HEK293 (cell line): ENCODE data around the gene TMEM208.

Source experiments
- CTCF ChIA-PET: fragments of 350-600 bp; formaldehyde crosslinking; extraction: SDS; loops from one replicate; lab custom pipeline; 2021; ENCODE audit warnings: antibody characterized with exemption; lab: Yijun Ruan, JAX
- POLR2A ChIA-PET: fragments of 300-600 bp; formaldehyde crosslinking; extraction: SDS; loops from one replicate; lab custom pipeline; 2020; ENCODE audit warnings: antibody characterized with exemption, inconsistent platforms; lab: Yijun Ruan, JAX
- H3K27ac ChIP-seq: fragments of 200-500 bp; sonication (Bioruptor generic); 2 replicates; pipeline ENCODE4 v1.5.1; 2014; ENCODE audit warnings: low read depth, low read length, control low read depth, inconsistent platforms; ENCODE audit errors: extremely low read depth
- H3K36me3 ChIP-seq, 2 experiments: fragments of 200-500 bp in 1 of 2; sonication (Bioruptor generic) in 1 of 2; 1 replicate in 1 of 2; 2 replicates in 1 of 2; pipeline ENCODE4 v1.5.1; 2014 to 2017; ENCODE audit warnings: inconsistent platforms in 2 of 2, low read length in 2 of 2; ENCODE audit not compliant: control insufficient read depth in 2 of 2, insufficient read depth in 1 of 2
- H3K4me1 ChIP-seq: fragments of 200-500 bp; sonication (Bioruptor generic); 2 replicates; pipeline ENCODE4 v1.5.1; 2014; ENCODE audit warnings: mild to moderate bottlenecking, low read length, inconsistent platforms; ENCODE audit not compliant: control insufficient read depth, insufficient read depth
- H3K4me3 ChIP-seq: 2 replicates; pipeline ENCODE4 v1.5.1; 2011; ENCODE audit warnings: low read depth, mild to moderate bottlenecking, control low read depth, low read length, moderate library complexity
- H3K9me3 ChIP-seq: fragments of 200-500 bp; sonication (Bioruptor generic); 2 replicates; pipeline ENCODE4 v1.5.1; 2014; ENCODE audit warnings: low read depth, low read length, inconsistent platforms; ENCODE audit not compliant: control insufficient read depth, insufficient read depth
- SP3 ChIP-seq: fragments of 450-650 bp; formaldehyde crosslinking; IDR thresholded peaks from 2 replicates; pipeline ENCODE4 v1.5.1; 2016; ENCODE audit warnings: missing biosample characterization, missing genetic modification characterization
- TRIM28 ChIP-seq: IDR thresholded peaks from 2 replicates; pipeline ENCODE4 v1.6.1; 2011; ENCODE audit warnings: low read length, control low read depth, borderline replicate concordance
- YY1 ChIP-seq: fragments of 450-650 bp; formaldehyde crosslinking; IDR thresholded peaks from 2 replicates; pipeline ENCODE4 v1.5.1; 2018; ENCODE audit warnings: missing biosample characterization, missing genetic modification characterization
- ZFP3 ChIP-seq: fragments of 450-650 bp; formaldehyde crosslinking; IDR thresholded peaks from 2 replicates; pipeline ENCODE4 v1.5.1; 2016; ENCODE audit warnings: low read depth, missing biosample characterization, missing genetic modification characterization
- ZFP69B ChIP-seq: fragments of 450-650 bp; formaldehyde crosslinking; IDR thresholded peaks from 2 replicates; pipeline ENCODE4 v1.5.1; 2016; ENCODE audit warnings: missing biosample characterization, missing genetic modification characterization
- ZNF10 ChIP-seq: fragments of 450-650 bp; formaldehyde crosslinking; IDR thresholded peaks from 2 replicates; pipeline ENCODE4 v1.5.1; 2017; ENCODE audit warnings: missing biosample characterization, missing genetic modification characterization
- ZNF155 ChIP-seq: fragments of 450-650 bp; formaldehyde crosslinking; IDR thresholded peaks from 2 replicates; pipeline ENCODE4 v1.5.1; 2016; ENCODE audit warnings: missing biosample characterization, missing genetic modification characterization
- ZNF184 ChIP-seq: fragments of 450-650 bp; IDR thresholded peaks from 2 replicates; pipeline ENCODE4 v1.5.1; 2018; ENCODE audit warnings: missing biosample characterization, mild to moderate bottlenecking, missing genetic modification characterization
- ZNF335 ChIP-seq: fragments of 450-650 bp; formaldehyde crosslinking; conservative IDR thresholded peaks from 2 replicates; pipeline ENCODE4 v1.5.1; 2016; ENCODE audit warnings: missing biosample characterization, missing genetic modification characterization
- ZNF548 ChIP-seq: fragments of 450-650 bp; formaldehyde crosslinking; IDR thresholded peaks from 2 replicates; pipeline ENCODE4 v1.5.1; 2016; ENCODE audit warnings: missing biosample characterization, missing genetic modification characterization
- ZNF571 ChIP-seq: fragments of 450-650 bp; formaldehyde crosslinking; IDR thresholded peaks from 2 replicates; pipeline ENCODE4 v1.5.0; 2017; ENCODE audit warnings: missing biosample characterization, missing genetic modification characterization
- ZNF621 ChIP-seq: fragments of 450-650 bp; formaldehyde crosslinking; IDR thresholded peaks from 2 replicates; pipeline ENCODE4 v1.5.1; 2017; ENCODE audit warnings: missing biosample characterization, missing genetic modification characterization
- ZNF792 ChIP-seq: fragments of 450-650 bp; formaldehyde crosslinking; IDR thresholded peaks from 2 replicates; pipeline ENCODE4 v1.5.1; 2016; ENCODE audit warnings: missing biosample characterization, missing genetic modification characterization
- TF ChIP-seq, protein P1 (sequence below): fragments of 450-650 bp; formaldehyde crosslinking; IDR thresholded peaks from 2 replicates; pipeline ENCODE4 v1.5.1; 2016; ENCODE audit warnings: missing biosample characterization, missing genetic modification characterization
- TF ChIP-seq, protein P2 (sequence below): fragments of 450-650 bp; formaldehyde crosslinking; conservative IDR thresholded peaks from 2 replicates; pipeline ENCODE4 v1.5.1; 2016; ENCODE audit warnings: low read depth, missing biosample characterization, missing genetic modification characterization
- TF ChIP-seq, protein P3 (sequence below): fragments of 450-650 bp; formaldehyde crosslinking; IDR thresholded peaks from 2 replicates; pipeline ENCODE4 v1.5.1; 2016; ENCODE audit warnings: missing biosample characterization, missing genetic modification characterization

TMEM208 gene

DNA sequence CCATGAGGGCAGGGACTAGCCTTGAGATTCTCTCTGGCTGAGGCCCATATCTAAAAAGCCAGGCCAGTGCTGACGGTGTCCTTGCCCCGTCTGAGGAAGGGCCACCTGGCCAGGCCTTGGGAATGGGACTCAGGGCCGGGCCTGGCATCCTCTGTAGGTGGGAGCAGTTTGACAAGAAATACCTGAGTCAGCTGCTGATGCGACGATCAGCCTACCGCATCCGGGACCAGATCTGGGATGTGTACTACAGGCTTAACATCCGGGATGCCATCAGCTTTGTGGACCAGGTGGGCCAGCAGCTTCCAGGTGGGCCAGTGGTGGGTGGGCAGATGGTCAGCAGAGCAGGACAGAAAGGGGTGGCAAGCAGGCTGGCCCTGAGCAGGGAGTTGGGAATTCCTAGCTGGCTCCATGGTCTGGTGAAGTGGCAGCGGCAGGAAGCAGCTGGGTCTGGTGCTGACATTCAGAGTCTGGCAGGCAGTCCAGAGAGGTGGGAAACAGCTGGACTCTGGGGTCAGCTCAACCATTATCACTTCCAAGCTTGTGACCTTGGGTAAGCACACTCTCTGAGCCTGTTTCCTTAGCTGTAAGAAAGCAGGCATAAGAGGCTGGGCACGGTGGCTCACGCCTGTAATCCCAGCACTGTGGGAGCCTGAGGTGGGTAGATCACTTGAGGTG, 31.4 kb downstream of the TMEM208 start (continued):
- TF ChIP-seq ZNF621 (tag by site-specific recombination) (no peak), ZNF548 (tag by site-specific recombination) (no peak), ZFP69B (tag by site-specific recombination) (no peak), ZNF571 (tag by site-specific recombination) (no peak)

DNA sequence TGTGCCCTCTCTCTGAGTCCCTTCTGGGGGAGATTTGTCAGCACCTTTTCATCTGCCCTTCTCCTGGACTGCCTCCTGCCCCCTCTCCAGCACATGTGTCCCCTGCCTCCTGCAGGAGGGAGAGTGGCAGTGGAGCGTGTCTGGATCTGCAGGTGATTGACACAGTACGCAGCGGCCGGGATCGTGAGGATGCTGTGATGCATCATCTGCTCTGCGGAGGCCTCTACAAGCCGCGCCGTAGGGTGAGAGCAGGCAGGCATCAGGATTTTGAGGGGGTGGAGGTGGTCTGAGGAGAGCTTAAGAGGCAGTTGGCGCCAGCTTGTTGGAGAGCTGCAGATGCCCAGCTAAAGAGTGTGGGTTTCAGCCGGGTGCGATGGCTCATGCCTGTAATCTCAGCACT, 32.8 kb downstream of the TMEM208 start:
- Histone ChIP-seq H3K36me3 (peaks cover 0 to 13% of the 10 kb centered on the region in 2 experiments; a peak in 2 of 3 replicates), H3K4me1 (no peaks in the 10 kb centered on the region), H3K27ac (no peak overlapping the region), H3K9me3 (no peaks in the 10 kb centered on the region), H3K4me3 (no peak overlapping the region)
- TF ChIP-seq, protein P1, sequence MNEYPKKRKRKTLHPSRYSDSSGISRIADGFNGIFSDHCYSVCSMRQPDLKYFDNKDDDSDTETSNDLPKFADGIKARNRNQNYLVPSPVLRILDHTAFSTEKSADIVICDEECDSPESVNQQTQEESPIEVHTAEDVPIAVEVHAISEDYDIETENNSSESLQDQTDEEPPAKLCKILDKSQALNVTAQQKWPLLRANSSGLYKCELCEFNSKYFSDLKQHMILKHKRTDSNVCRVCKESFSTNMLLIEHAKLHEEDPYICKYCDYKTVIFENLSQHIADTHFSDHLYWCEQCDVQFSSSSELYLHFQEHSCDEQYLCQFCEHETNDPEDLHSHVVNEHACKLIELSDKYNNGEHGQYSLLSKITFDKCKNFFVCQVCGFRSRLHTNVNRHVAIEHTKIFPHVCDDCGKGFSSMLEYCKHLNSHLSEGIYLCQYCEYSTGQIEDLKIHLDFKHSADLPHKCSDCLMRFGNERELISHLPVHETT: no peak
- TF ChIP-seq, protein P2, sequence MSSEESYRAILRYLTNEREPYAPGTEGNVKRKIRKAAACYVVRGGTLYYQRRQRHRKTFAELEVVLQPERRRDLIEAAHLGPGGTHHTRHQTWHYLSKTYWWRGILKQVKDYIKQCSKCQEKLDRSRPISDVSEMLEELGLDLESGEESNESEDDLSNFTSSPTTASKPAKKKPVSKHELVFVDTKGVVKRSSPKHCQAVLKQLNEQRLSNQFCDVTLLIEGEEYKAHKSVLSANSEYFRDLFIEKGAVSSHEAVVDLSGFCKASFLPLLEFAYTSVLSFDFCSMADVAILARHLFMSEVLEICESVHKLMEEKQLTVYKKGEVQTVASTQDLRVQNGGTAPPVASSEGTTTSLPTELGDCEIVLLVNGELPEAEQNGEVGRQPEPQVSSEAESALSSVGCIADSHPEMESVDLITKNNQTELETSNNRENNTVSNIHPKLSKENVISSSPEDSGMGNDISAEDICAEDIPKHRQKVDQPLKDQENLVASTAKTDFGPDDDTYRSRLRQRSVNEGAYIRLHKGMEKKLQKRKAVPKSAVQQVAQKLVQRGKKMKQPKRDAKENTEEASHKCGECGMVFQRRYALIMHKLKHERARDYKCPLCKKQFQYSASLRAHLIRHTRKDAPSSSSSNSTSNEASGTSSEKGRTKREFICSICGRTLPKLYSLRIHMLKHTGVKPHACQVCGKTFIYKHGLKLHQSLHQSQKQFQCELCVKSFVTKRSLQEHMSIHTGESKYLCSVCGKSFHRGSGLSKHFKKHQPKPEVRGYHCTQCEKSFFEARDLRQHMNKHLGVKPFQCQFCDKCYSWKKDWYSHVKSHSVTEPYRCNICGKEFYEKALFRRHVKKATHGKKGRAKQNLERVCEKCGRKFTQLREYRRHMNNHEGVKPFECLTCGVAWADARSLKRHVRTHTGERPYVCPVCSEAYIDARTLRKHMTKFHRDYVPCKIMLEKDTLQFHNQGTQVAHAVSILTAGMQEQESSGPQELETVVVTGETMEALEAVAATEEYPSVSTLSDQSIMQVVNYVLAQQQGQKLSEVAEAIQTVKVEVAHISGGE (tag by site-specific recombination): no peak
- TF ChIP-seq ZNF184 (tag by site-specific recombination): no peak
- no peak for TF ChIP-seq ZNF155 (tag by site-specific recombination)
- TF ChIP-seq, protein P3, sequence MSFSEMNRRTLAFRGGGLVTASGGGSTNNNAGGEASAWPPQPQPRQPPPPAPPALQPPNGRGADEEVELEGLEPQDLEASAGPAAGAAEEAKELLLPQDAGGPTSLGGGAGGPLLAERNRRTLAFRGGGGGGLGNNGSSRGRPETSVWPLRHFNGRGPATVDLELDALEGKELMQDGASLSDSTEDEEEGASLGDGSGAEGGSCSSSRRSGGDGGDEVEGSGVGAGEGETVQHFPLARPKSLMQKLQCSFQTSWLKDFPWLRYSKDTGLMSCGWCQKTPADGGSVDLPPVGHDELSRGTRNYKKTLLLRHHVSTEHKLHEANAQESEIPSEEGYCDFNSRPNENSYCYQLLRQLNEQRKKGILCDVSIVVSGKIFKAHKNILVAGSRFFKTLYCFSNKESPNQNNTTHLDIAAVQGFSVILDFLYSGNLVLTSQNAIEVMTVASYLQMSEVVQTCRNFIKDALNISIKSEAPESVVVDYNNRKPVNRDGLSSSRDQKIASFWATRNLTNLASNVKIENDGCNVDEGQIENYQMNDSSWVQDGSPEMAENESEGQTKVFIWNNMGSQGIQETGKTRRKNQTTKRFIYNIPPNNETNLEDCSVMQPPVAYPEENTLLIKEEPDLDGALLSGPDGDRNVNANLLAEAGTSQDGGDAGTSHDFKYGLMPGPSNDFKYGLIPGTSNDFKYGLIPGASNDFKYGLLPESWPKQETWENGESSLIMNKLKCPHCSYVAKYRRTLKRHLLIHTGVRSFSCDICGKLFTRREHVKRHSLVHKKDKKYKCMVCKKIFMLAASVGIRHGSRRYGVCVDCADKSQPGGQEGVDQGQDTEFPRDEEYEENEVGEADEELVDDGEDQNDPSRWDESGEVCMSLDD (tag by site-specific recombination): no peak
- no peak for TF ChIP-seq TRIM28
- TF ChIP-seq SP3 (tag by site-specific recombination): no peak
- TF ChIP-seq YY1 (tag by site-specific recombination): no peak
- TF ChIP-seq ZNF10: no peak
- no peak for TF ChIP-seq ZNF792
- no peak for TF ChIP-seq ZNF335 (tag by site-specific recombination)
- no peak for TF ChIP-seq ZFP3 (tag by site-specific recombination)
- POLR2A ChIA-PET: interaction anchor here (0.6 to 1.8 kb wide), 2 partner anchors 12 to 300 kb away, joined by 3 to 6 read pairs; partner anchors contain the start of gene FHOD1
- CTCF ChIA-PET: interaction anchor here (0.6 to 2.1 kb wide), 13 partner anchors 10 to 261 kb away, joined by 3 to 14 read pairs (median 4); partner anchors contain the start of genes KCTD19, LRRC36, SLC9A5 and ZDHHC1
